ENCODE measurements around the gene FNDC11. TPM values are rescaled to one million over a fixed set of nuclear protein-coding genes. Genes with fewer than 3 reads are reported as not detected.
"Not testable (repeated sequence)": the region's sequence is repeated elsewhere in the genome, so short reads cannot be mapped to it uniquely, and the experiment has no call there.

The FNDC11 gene
- total and polyA plus RNA-seq, 7 experiments from 2014 or later: 0.22 to 1.2 (median 0.32) TPM

GRCh38 chr20:63509088-63509564 lies 44.8 kb upstream of the FNDC11 start:
- Histone ChIP-seq H3K27me3 (ENCODE audit: control insufficient read depth in 2 of 2, insufficient read depth in 2 of 2, low read length in 2 of 2) (no peaks in the 10 kb centered on the region), H3K9me3 (ENCODE audit: control insufficient read depth in 2 of 3, low read length in 3 of 3) (peaks cover 0 to 14% (median 0%) of the 10 kb centered on the region in 3 experiments), H3K4me1 (ENCODE audit: control insufficient read depth in 2 of 2, insufficient read depth in 2 of 2, low read length in 2 of 2) (no peaks in the 10 kb centered on the region), H3K36me3 (ENCODE audit: control insufficient read depth in 2 of 3, insufficient read depth in 3 of 3, low read length in 3 of 3) (no peaks in the 10 kb centered on the region), H3K27ac (ENCODE audit: low read depth, low read length) (no peak overlapping the region), H3K4me3 (ENCODE audit: low read length) (no peak overlapping the region)
- DNase-seq: no peak
- POLR2A ChIA-PET: interaction anchor here (0.7 kb wide), 1 partner anchor 9 kb away, joined by 3 read pairs; no protein-coding TSS in a partner anchor
- Mint-ChIP-seq H3K4me1 (peaks cover 0 to 10% (median 0%) of the 10 kb centered on the region in 7 donors), H3K4me3 (peak overlapping the region in 1 of 10 donors; percentile 14), H3K9me3 (peaks cover 0 to 36% (median 9%) of the 10 kb centered on the region in 11 donors), H3K36me3 (peaks cover 0 to 7% (median 5%) of the 10 kb centered on the region in 5 donors), H3K27me3 (peaks cover 34 to 51% (median 36%) of the 10 kb centered on the region in 5 donors), H3K27ac (no peak overlapping the region)
- CTCF ChIA-PET: no interaction called here
- ATAC-seq: no peak
- intact Hi-C loops (cut with micrococcal nuclease): no loop called here

- DNase-seq (no peak), ATAC-seq (no peak)
- no peak overlapping the region for H3K27ac ChIP-seq (ENCODE audit: low read depth, low read length)
- peaks cover 18 to 53% (median 19%) of the 10 kb centered on the region in 5 donors for H3K27me3 Mint-ChIP-seq
- no peaks in the 10 kb centered on the region for H3K27me3 ChIP-seq (ENCODE audit: control insufficient read depth in 2 of 2, insufficient read depth in 2 of 2, low read length in 2 of 2)
- no peaks in the 10 kb centered on the region for H3K36me3 ChIP-seq (ENCODE audit: control insufficient read depth in 2 of 3, insufficient read depth in 3 of 3, low read length in 3 of 3)
- H3K4me3 Mint-ChIP-seq: no peak overlapping the region
- POLR2A ChIA-PET: no interaction called here
- no peaks in the 10 kb centered on the region for H3K9me3 ChIP-seq (ENCODE audit: control insufficient read depth in 2 of 3, low read length in 3 of 3)
- intact Hi-C loops (cut with micrococcal nuclease): no loop called here
- H3K27ac Mint-ChIP-seq: no peak overlapping the region
- H3K36me3 Mint-ChIP-seq: peaks cover 0 to 3% (median 0%) of the 10 kb centered on the region in 5 donors
- peaks cover 0 to 6% (median 0%) of the 10 kb centered on the region in 7 donors for H3K4me1 Mint-ChIP-seq
- H3K4me1 ChIP-seq (ENCODE audit: control insufficient read depth in 2 of 2, insufficient read depth in 2 of 2, low read length in 2 of 2): no peaks in the 10 kb centered on the region
- peaks cover 0 to 21% (median 5%) of the 10 kb centered on the region in 11 donors for H3K9me3 Mint-ChIP-seq
- CTCF ChIA-PET: no interaction called here
- H3K4me3 ChIP-seq (ENCODE audit: low read length): no peak overlapping the region
Measured at GRCh38 chr20:63513207-63513606, 40.8 kb upstream of the FNDC11 start.

DNA sequence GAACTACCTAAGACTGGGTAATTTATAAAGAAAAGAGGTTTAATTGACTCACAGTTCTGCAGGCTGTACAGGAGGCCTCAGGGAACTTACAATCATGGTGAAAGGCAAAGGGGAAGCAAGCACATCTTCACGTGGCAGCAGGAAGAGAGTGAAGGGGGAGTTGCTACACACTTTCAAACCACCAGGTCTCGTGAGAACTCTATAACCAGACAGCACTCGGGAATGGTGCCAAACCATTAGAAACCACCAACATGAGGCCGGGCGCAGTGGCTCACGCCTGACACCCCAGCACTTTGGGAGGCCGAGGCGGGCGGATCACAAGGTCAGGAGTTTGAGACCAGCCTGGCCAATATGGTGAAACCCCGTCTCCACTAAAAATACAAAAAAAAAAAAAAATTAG lies 39.4 kb upstream of the FNDC11 start:
- H3K36me3 ChIP-seq (ENCODE audit: control insufficient read depth in 2 of 3, insufficient read depth in 3 of 3, low read length in 3 of 3); H3K27ac ChIP-seq (ENCODE audit: low read depth, low read length); ATAC-seq; intact Hi-C loops (cut with micrococcal nuclease); H3K4me3 ChIP-seq (ENCODE audit: low read length); H3K4me3 Mint-ChIP-seq; H3K4me1 ChIP-seq (ENCODE audit: control insufficient read depth in 2 of 2, insufficient read depth in 2 of 2, low read length in 2 of 2); H3K36me3 Mint-ChIP-seq; POLR2A ChIA-PET; DNase-seq; H3K27ac Mint-ChIP-seq; CTCF ChIA-PET; H3K9me3 ChIP-seq (ENCODE audit: control insufficient read depth in 2 of 3, low read length in 3 of 3); H3K27me3 ChIP-seq (ENCODE audit: control insufficient read depth in 2 of 2, insufficient read depth in 2 of 2, low read length in 2 of 2): not testable (repeated sequence)
- H3K4me1 Mint-ChIP-seq: peaks cover 0 to 10% (median 2%) of the 10 kb centered on the region in 7 donors
- H3K9me3 Mint-ChIP-seq: peaks cover 0 to 20% (median 5%) of the 10 kb centered on the region in 11 donors
- H3K27me3 Mint-ChIP-seq: peaks cover 9 to 48% (median 13%) of the 10 kb centered on the region in 5 donors

GRCh38 chr20:63517376-63518309 lies 36.3 kb upstream of the FNDC11 start:
- ChIA-PET CTCF (interaction anchor here (1.0 to 1.4 kb wide), 2 partner anchors 20 to 21 kb away, joined by 3 to 4 read pairs; no protein-coding TSS in a partner anchor), POLR2A (interaction anchor here (0.5 to 5.3 kb wide), 3 partner anchors 8 to 385 kb away, joined by 3 to 32 read pairs (median 3); no protein-coding TSS in a partner anchor)
- no peaks in the 10 kb centered on the region for H3K27me3 ChIP-seq (ENCODE audit: control insufficient read depth in 2 of 2, insufficient read depth in 2 of 2, low read length in 2 of 2)
- peaks cover 11 to 13% of the 10 kb centered on the region in 2 donors for H3K4me1 ChIP-seq (ENCODE audit: control insufficient read depth in 2 of 2, insufficient read depth in 2 of 2, low read length in 2 of 2)
- no peak for DNase-seq
- H3K27ac ChIP-seq (ENCODE audit: low read depth, low read length): no peak overlapping the region
- no peak for ATAC-seq
- intact Hi-C loops (cut with micrococcal nuclease): no loop called here
- peak overlapping the region in 3 of 9 donors; percentile 13 to 66 (median 22) for H3K27ac Mint-ChIP-seq
- H3K4me3 Mint-ChIP-seq: peak overlapping the region in 6 of 10 donors; percentile 22 to 88 (median 57)
- H3K9me3 ChIP-seq (ENCODE audit: control insufficient read depth in 2 of 3, low read length in 3 of 3): no peaks in the 10 kb centered on the region
- H3K36me3 ChIP-seq (ENCODE audit: control insufficient read depth in 2 of 3, insufficient read depth in 3 of 3, low read length in 3 of 3): peaks cover 0 to 8% (median 8%) of the 10 kb centered on the region in 3 experiments
- peaks cover 0 to 31% (median 4%) of the 10 kb centered on the region in 5 donors for H3K27me3 Mint-ChIP-seq
- peaks cover 2 to 19% (median 6%) of the 10 kb centered on the region in 7 donors for H3K4me1 Mint-ChIP-seq
- no peak overlapping the region for H3K4me3 ChIP-seq (ENCODE audit: low read length)
- peaks cover 0 to 12% (median 2%) of the 10 kb centered on the region in 5 donors for H3K36me3 Mint-ChIP-seq
- H3K9me3 Mint-ChIP-seq: peaks cover 0 to 20% (median 5%) of the 10 kb centered on the region in 11 donors

GRCh38 chr20:63518351-63518861 lies 35.6 kb upstream of the FNDC11 start:
- H3K27ac ChIP-seq (ENCODE audit: low read depth, low read length): no peak overlapping the region
- Mint-ChIP-seq H3K4me3 (peak overlapping the region in 7 of 10 donors; percentile 29 to 89 (median 65)), H3K9me3 (peaks cover 0 to 13% (median 5%) of the 10 kb centered on the region in 11 donors), H3K27ac (peak overlapping the region in 2 of 9 donors; percentile 13 to 66), H3K4me1 (peaks cover 4 to 21% (median 9%) of the 10 kb centered on the region in 7 donors), H3K36me3 (peaks cover 0 to 18% (median 4%) of the 10 kb centered on the region in 5 donors), H3K27me3 (peaks cover 0 to 23% (median 1%) of the 10 kb centered on the region in 5 donors)
- peaks cover 11 to 14% of the 10 kb centered on the region in 2 donors for H3K4me1 ChIP-seq (ENCODE audit: control insufficient read depth in 2 of 2, insufficient read depth in 2 of 2, low read length in 2 of 2)
- no peak overlapping the region for H3K4me3 ChIP-seq (ENCODE audit: low read length)
- no peaks in the 10 kb centered on the region for H3K27me3 ChIP-seq (ENCODE audit: control insufficient read depth in 2 of 2, insufficient read depth in 2 of 2, low read length in 2 of 2)
- peaks cover 0 to 14% (median 8%) of the 10 kb centered on the region in 3 experiments for H3K36me3 ChIP-seq (ENCODE audit: control insufficient read depth in 2 of 3, insufficient read depth in 3 of 3, low read length in 3 of 3)
- DNase-seq (no peak), ATAC-seq (no peak)
- intact Hi-C loops (cut with micrococcal nuclease): no loop called here
- peaks cover 0 to 4% (median 0%) of the 10 kb centered on the region in 3 experiments for H3K9me3 ChIP-seq (ENCODE audit: control insufficient read depth in 2 of 3, low read length in 3 of 3)
- ChIA-PET POLR2A (interaction anchor here (1.2 to 5.3 kb wide), 2 partner anchors 9 to 11 kb away, joined by 3 to 32 read pairs; no protein-coding TSS in a partner anchor), CTCF (interaction anchor here (1.0 to 1.4 kb wide), 2 partner anchors 20 to 22 kb away, joined by 3 to 4 read pairs; no protein-coding TSS in a partner anchor)

All from naive thymus-derived CD4-positive, alpha-beta T cell (primary cell).